Neutrophil (primary cell): ENCODE results near the gene CSRNP3.
"Not testable (repeated sequence)": the region's sequence is repeated elsewhere in the genome, so short reads cannot be mapped to it uniquely, and the experiment has no call there.

Experiments
- H3K27ac ChIP-seq: fragments of 200-600 bp; sonication (generic); 2 replicates; pipeline ENCODE4 v1.5.1; 2016; ENCODE audit warnings: mild to moderate bottlenecking, moderate library complexity
- H3K27me3 ChIP-seq: fragments of 200-600 bp; sonication (generic); 2 replicates; pipeline ENCODE4 v1.6.0; 2016; ENCODE audit warnings: mild to moderate bottlenecking
- H3K36me3 ChIP-seq: fragments of 200-600 bp; sonication (generic); 2 replicates; pipeline ENCODE4 v1.5.1; 2017
- H3K4me1 ChIP-seq, 2 experiments: fragments of 200-600 bp in 1 of 2; sonication (generic) in 1 of 2; 1 replicate in 1 of 2; 2 replicates in 1 of 2; pipeline versions ENCODE4 v1.5.1 to v1.6.1; 2013 to 2016; ENCODE audit warnings: low read depth in 1 of 2, low read length in 1 of 2, mild to moderate bottlenecking in 1 of 2, moderate library complexity in 1 of 2; ENCODE audit not compliant: control insufficient read depth in 1 of 2, insufficient read depth in 1 of 2
- H3K4me3 ChIP-seq, 2 experiments: fragments of 200-600 bp in 1 of 2; sonication (generic) in 1 of 2; 1 replicate in 1 of 2; 2 replicates in 1 of 2; pipeline ENCODE4 v1.5.1; 2013 to 2016; ENCODE audit warnings: low read depth in 1 of 2, low read length in 1 of 2, mild to moderate bottlenecking in 1 of 2, moderate library complexity in 1 of 2
- H3K9me3 ChIP-seq: fragments of 200-600 bp; sonication (generic); 2 replicates; pipeline ENCODE4 v1.5.1; 2016
- CTCF ChIP-seq: fragments of 200-600 bp; sonication (generic); IDR thresholded peaks from 2 replicates; pipeline ENCODE4 v1.5.1; 2016; ENCODE audit warnings: antibody characterized with exemption

Gene CSRNP3

DNA sequence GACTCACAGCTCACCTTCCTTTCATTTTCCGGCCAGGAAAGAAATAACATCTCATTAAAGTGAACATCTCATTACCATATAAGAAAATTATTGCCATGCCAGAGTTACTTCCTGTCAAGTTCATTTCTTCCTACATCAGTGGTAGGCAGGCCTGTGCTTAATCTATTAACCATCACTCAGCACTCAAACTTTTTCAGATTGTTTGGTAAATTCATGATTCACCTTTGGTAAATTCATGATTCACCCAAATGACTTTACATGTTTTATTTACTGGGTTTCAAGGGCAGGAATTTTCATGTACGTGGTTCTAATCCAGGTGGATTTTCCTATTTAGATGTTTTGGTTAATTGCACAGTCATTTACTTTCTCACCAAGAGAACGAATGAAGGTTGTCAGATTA is 116.5 kb downstream of the CSRNP3 start:
- H3K4me3 ChIP-seq: no peak overlapping the region
- no peaks in the 10 kb centered on the region for H3K4me1 ChIP-seq
- H3K27me3 ChIP-seq: no peaks in the 10 kb centered on the region
- H3K36me3 ChIP-seq: no peaks in the 10 kb centered on the region
- TF ChIP-seq CTCF: no peak
- H3K9me3 ChIP-seq: no peaks in the 10 kb centered on the region
- no peak overlapping the region for H3K27ac ChIP-seq

GRCh38 chr2:165587335-165587938 is 117.9 kb downstream of the CSRNP3 start:
- Histone ChIP-seq H3K27me3 (no peaks in the 10 kb centered on the region), H3K36me3 (no peaks in the 10 kb centered on the region), H3K4me1 (no peaks in the 10 kb centered on the region), H3K27ac (no peak overlapping the region), H3K4me3 (no peak overlapping the region), H3K9me3 (no peaks in the 10 kb centered on the region)
- TF ChIP-seq CTCF: no peak

DNA sequence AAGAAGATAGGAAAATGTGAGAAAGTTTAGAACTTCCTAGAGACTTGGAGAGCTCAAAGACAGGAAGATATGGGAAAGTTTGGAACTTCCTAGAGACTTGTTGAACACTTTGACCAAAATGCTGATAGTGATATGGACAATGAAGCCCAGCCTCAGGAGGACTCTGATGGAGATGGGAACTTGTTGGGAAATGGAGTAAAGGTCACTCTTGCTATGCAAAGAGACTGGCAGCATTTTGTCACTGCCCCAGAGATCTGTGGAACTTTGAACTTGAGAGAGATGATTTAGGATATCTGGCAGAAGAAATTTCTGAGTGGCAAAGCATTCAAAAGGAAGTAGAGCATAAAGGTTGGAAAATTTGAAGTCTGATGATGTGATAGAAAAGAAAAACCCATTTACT is 121.5 kb downstream of the CSRNP3 start:
- not testable (repeated sequence) for H3K9me3 ChIP-seq, H3K27ac ChIP-seq, H3K27me3 ChIP-seq, H3K36me3 ChIP-seq, H3K4me1 ChIP-seq, H3K4me3 ChIP-seq

- Histone ChIP-seq H3K27me3 (no peaks in the 10 kb centered on the region), H3K4me1 (peaks cover 4 to 8% of the 10 kb centered on the region in 2 experiments), H3K4me3 (no peak overlapping the region), H3K9me3 (no peaks in the 10 kb centered on the region), H3K36me3 (no peaks in the 10 kb centered on the region), H3K27ac (no peak overlapping the region)
- no peak for TF ChIP-seq CTCF
Measured at GRCh38 chr2:165593081-165593480, 123.6 kb downstream of the CSRNP3 start.

GRCh38 chr2:165594231-165594934 is 124.9 kb downstream of the CSRNP3 start:
- Histone ChIP-seq H3K9me3 (no peaks in the 10 kb centered on the region), H3K27ac (no peak overlapping the region), H3K27me3 (no peaks in the 10 kb centered on the region), H3K4me3 (no peak overlapping the region), H3K36me3 (no peaks in the 10 kb centered on the region), H3K4me1 (peaks cover 4 to 8% of the 10 kb centered on the region in 2 experiments)
- no peak for TF ChIP-seq CTCF

DNA sequence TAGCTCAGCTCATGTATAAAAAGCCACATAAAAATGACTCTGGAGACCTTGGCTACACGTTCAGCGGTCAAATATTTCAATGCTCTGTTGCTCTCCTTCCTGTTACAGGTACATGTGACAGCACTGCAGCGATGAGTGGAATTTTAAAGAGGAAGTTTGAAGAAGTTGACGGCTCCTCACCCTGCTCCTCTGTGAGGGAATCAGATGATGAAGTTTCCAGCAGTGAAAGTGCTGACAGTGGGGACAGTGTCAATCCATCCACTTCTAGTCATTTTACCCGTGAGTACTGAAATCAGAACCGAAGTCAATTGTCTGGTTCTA is 125.4 kb downstream of the CSRNP3 start:
- no peak overlapping the region for H3K4me3 ChIP-seq
- no peaks in the 10 kb centered on the region for H3K9me3 ChIP-seq
- no peak for TF ChIP-seq CTCF

More for the DNA sequence above, 125.4 kb downstream of the CSRNP3 start:
- Histone ChIP-seq H3K27ac (no peak overlapping the region), H3K36me3 (no peaks in the 10 kb centered on the region), H3K4me1 (peaks cover 4 to 8% of the 10 kb centered on the region in 2 experiments), H3K27me3 (no peaks in the 10 kb centered on the region)
